NCI-H526 (cell line): ENCODE data around the gene NR3C2.
"Not testable (repeated sequence)": the region's sequence is repeated elsewhere in the genome, so short reads cannot be mapped to it uniquely, and the experiment has no call there.

Experiments used
- DNase-seq, 2 experiments: peaks; one replicate each; lab custom pipeline; 2025; lab: John Stamatoyannopoulos, UW

Gene NR3C2

GRCh38 chr4:148108766-148109165, 333.4 kb downstream of the NR3C2 start:
- no peak for DNase-seq

DNA sequence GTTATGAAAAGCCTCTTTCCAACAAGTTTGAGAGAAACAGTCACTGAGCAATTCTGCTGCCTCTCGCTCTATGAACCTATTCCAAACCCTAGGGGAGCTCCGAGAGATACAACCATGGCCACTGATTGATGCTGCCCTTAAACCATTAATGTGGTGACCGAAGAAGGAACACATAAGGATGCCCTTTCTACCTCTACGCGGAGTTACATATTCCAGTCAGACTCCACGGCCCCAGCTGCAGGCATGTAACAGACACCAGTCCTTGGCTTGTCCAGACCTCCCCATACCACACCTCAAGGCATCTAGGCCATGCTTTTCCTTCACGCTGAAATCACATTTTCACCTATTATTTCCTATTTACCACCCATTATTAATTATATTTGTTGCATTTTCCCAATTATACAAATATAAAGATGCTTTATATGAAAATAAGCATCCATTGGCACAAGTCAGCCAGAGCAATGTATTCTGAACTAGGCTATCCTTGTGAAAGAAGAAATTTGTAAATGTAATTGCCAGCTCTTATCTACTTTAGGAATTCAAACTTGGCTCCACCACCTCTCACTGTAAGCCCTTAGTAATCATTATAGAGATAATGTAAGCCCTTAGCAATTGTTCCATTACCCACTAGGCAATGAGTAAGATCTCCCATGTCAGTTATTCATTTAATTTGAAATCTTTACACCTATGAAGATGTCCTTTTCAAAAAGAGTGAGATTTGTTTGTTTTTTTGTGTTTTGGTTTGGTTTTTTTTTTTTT, 338.4 kb downstream of the NR3C2 start:
- DNase-seq, result no peak

DNA sequence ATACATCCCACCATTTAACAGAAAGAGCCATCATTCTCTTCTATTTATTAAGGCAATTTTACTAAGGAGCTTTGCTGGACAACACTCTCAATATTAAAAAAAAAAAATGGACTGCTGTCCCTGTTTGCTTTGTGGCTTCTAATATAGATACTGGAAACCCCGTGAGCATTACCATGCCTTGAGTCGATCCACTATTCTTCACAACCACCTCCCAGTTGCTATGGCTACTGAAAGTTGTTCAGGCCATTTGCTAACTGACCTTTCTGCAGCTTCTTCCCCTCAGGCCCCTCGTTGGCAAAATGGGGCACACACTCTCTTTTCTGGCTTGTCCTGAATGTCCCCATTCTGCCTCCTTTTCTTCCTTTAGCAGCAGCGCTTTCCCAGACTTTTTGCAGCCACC, 340.4 kb downstream of the NR3C2 start:
- no peak for DNase-seq

DNA sequence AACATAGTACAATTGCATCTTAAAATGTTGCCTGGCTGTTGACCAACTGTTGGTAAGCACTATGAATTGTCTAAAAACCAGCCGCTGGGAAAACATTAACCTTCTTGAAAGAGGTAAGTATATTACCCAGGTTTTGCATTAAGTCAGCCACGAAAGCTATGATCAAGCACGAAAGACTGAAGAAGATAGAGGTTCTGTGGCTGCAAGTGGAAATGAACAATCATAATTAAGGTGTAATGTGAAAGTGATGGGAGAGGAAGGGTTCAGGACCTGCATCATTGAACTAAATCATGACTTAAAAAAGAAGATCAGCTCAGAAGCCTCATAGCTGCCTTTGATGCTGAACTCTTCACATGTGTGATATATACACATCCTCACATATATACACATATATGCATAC, 341.0 kb downstream of the NR3C2 start:
- DNase-seq, result no peak

GRCh38 chr4:148097801-148098200, 344.4 kb downstream of the NR3C2 start:
- no peak for DNase-seq

DNA sequence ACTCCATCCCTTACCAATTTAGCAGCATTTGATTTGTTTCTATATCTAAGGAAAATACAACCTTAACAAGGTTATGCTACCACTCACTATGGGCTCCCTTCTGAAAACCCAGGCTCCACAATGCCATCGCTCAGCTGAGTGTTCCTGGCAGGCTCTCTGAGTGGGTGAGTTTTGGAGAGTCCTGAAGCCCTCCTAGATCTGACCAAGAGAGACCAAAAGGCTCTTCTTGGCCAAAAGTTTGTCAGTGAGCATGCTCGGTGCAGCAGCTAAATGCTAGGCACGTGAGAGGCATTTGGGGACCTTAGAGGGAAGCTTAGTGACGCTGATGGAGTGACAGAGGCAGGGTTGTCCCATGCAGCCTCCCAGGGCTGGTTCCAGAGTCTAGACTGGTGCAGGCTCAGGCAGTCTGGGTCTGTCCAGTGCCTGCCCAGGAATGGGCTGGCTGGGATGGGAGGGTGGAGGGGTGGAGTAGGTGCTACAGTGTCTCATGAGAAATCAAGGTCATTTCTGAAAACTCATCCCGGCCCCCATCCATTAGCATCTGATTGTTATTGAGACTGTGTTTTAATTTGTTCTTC, 346.8 kb downstream of the NR3C2 start:
- no peak for DNase-seq

DNA sequence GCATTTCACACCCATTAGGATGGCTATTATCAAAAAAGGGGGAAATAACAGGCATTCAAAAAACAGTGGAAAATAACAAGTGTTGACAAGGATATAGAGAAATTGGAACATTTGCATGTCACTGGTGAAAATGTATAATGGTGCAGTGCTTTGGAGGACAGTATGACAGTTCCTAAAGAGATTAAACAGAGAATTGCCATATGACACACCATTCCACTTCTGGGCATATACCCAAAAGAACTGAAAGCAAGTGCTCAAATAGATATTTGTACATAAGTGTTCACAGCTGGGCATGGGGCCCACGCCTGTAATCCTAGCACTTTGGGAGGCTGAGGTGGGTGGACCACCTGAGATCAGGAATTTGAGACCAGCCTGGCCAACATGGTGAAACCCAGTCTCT, 348.1 kb downstream of the NR3C2 start:
- no peak for DNase-seq

- DNase-seq, result no peak
These were observed 349.1 kb downstream of the NR3C2 start for GRCh38 chr4:148093065-148093464.

- DNase-seq, result no peak
These were observed 349.7 kb downstream of the NR3C2 start for GRCh38 chr4:148092316-148093014.

- no peak for DNase-seq
These were observed 350.3 kb downstream of the NR3C2 start for GRCh38 chr4:148091896-148092295.

GRCh38 chr4:148090503-148091476, 351.4 kb downstream of the NR3C2 start:
- DNase-seq, result no peak

- no peak for DNase-seq
These were observed 352.2 kb downstream of the NR3C2 start for GRCh38 chr4:148090029-148090428.

DNA sequence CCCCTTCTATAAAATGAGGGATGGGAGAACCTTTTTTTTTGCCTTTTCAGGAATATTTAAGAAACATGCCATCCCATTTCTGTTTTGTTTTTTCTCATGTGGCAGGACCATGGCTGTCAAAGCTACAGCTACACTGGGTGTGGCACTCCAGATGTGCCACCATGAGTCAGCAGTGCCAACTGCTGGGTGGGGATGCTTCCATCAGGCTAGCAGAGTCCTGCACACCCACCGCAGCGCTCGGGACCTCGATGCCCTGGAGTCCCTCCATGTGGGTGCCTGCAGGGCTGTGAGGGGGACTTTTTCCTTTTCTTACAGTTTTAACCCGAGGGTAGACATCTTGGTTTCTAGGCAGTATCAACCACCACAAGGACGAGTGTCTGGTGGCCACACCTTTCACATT, 352.6 kb downstream of the NR3C2 start:
- no peak for DNase-seq

GRCh38 chr4:148083073-148083472, 359.1 kb downstream of the NR3C2 start:
- not testable (repeated sequence) for DNase-seq

- DNase-seq, result no peak
These were observed 360.5 kb downstream of the NR3C2 start for GRCh38 chr4:148081745-148082144.

- no peak for DNase-seq
These were observed 360.9 kb downstream of the NR3C2 start for GRCh38 chr4:148081267-148081666.

DNA sequence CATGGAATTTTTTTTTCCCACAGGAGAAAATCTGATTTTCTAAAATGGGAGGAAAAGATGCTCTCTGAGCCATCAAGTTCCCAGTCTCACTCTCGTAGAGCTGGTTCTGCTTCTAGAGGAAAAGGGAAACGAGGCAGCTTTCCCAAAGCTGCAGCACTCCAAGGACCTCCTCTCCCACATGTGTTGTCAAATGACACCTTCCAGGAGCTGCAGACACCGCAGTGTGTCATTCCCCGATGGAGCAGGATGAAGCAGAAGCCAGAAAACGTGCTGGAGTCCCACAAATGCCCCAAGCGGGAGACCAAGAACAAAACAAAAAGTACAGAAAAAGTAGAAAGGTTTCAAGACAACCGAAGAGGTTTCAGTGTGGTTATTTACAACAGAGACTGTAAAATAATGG, 362.3 kb downstream of the NR3C2 start:
- no peak for DNase-seq

GRCh38 chr4:148078061-148078460, 364.2 kb downstream of the NR3C2 start:
- DNase-seq, result no peak

DNA sequence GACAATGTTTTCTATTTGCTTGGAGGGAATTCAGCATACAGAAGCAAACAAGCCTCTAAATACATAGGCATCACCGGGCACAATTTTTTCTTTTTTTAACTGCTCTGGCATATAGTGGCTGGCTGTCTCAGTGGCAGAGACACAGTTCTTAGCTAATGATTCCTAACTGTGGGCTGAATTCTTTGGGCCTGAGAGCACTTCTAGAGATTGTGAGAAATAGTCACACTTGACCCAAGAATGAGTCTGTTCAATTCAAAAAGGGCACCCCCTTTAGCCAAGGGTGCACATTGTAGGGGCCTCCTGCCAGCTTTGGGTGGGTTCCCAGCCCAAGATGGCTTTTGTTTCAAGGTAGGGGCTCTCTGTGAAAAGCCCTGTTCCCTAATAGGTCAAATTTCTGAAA, 364.6 kb downstream of the NR3C2 start:
- no peak for DNase-seq

DNA sequence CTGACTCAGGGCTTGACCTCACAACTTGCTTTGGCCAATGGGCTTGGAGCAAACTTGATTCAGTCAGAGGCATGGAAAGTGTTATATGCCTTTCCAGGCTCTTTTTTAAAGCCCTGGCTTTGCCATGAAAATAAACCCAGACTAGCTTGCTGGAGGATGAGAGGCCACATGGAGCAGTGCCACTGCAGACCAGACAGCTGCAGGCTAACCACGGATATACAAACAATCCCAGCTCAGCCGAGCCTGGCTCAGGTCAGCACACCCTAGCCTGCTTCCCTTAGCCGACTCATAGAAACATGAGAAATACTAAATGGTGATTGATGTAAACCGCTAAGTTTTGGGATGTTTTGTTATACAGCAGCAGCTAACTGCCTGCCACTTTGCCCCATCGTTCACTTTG, 365.2 kb downstream of the NR3C2 start:
- DNase-seq, result no peak

- no peak for DNase-seq
These were observed 366.8 kb downstream of the NR3C2 start for GRCh38 chr4:148075438-148075837.

- DNase-seq, result no peak
These were observed 367.8 kb downstream of the NR3C2 start for GRCh38 chr4:148074462-148074861.
